HPDE6-E6E7 (cell line): ENCODE data around the gene SYNGR3.
"Not testable (repeated sequence)": the region's sequence is repeated elsewhere in the genome, so short reads cannot be mapped to it uniquely, and the experiment has no call there.

ENCODE experiments used
- DNase-seq: peaks from one replicate; pipeline ENCODE4 v3.0.0; 2011; ENCODE audit warnings: missing footprints; ENCODE audit errors: extremely low spot score

SYNGR3 gene

DNA sequence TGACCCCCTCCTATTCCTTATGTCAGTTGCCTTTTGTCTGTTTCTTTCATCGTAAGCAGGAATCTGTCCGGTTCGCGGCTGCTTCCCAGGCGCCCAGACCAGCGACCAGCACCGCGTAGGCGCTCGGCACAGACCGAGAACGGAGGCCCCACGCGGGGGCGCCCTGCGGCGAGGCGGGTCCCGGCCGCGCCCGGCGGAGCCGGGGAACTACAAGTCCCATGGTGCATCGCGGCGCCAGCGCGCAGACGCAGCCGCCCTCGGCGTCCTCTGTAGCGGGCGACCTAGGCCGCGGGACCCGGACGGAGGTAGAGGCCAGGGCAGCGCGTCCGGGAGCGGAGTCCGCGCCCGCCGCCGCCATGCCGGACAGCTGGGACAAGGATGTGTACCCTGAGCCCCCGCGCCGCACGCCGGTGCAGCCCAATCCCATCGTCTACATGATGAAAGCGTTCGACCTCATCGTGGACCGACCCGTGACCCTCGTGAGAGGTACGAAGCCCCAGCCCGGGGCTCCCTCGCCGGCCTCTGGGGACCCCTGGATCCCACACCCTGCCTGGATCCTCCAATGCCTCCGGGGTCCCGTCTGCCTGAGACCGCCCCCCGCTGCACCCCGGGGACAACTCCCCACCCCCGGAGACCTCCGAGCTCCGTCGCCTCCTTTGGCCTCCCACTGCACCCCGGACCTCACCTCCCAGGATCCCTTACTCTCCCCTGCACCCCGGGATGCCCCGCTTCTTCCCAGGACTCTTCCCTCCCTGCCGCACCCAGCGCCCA is 30.3 kb upstream of the SYNGR3 start, which contains the start of gene NDUFB10:
NDUFB10 (plus strand) TSS at position 270 of the 771 bp plus-strand sequence; CDS start at position 357, 87 bp downstream.
- DNase-seq, result peak; percentile 69

DNA sequence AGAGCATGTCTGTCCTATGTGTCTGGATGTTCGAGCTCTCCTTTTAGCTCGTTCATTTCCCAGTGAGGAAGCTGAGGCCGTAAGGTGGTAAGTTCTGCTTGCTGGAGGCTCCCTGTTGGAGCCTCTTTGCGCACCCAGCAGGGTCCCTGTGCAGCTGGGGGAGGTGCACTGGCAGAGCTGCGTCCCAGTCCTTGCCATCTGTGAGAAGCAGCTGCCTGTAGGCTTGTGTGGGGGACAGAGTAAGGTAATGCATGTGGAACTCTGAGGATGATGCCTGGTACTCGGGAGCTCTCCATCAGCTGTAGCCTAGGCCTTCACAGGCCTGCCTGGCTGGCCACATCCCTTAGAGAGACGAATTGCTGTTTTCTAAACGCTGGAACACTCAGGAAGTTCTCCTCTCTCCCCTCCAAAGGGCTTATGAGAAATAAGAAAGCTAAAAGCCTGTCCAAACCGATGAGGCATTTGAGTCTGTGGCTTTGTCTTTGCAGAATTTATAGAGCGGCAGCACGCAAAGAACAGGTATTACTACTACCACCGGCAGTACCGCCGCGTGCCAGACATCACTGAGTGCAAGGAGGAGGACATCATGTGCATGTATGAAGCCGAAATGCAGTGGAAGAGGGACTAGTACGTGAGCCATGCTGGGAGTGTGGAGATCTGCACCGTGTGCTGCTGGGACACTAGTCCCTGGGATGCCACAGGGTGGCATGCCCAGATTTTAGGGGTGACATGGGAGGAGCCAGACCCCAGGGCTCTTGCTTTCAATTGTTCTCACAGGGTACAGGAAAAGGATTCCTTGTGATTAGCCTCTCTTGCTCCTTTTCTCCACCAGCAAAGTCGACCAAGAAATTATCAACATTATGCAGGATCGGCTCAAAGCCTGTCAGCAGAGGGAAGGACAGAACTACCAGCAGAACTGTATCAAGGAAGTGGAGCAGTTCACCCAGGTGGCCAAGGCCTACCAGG is 28.8 kb upstream of the SYNGR3 start:
- DNase-seq, result no peak

DNA sequence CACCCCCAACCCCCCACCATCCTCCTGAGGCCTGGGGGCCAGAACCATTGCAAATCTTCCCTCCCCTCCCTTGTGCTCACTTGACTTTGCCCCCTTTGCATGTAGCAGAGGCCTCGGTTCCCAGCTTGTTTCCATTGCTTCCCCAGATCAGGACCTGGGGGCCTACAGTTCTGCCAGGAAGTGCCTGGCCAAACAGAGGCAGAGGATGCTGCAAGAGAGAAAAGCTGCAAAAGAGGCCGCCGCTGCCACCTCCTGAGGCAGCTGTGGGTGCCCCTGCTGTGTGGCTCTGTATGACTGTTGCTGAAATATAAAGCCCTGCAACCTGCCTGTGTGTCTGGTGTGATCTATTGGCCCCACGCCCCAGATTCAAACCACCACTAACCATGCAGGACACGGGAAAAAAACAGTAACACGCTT is 28.1 kb upstream of the SYNGR3 start:
- no peak for DNase-seq

DNA sequence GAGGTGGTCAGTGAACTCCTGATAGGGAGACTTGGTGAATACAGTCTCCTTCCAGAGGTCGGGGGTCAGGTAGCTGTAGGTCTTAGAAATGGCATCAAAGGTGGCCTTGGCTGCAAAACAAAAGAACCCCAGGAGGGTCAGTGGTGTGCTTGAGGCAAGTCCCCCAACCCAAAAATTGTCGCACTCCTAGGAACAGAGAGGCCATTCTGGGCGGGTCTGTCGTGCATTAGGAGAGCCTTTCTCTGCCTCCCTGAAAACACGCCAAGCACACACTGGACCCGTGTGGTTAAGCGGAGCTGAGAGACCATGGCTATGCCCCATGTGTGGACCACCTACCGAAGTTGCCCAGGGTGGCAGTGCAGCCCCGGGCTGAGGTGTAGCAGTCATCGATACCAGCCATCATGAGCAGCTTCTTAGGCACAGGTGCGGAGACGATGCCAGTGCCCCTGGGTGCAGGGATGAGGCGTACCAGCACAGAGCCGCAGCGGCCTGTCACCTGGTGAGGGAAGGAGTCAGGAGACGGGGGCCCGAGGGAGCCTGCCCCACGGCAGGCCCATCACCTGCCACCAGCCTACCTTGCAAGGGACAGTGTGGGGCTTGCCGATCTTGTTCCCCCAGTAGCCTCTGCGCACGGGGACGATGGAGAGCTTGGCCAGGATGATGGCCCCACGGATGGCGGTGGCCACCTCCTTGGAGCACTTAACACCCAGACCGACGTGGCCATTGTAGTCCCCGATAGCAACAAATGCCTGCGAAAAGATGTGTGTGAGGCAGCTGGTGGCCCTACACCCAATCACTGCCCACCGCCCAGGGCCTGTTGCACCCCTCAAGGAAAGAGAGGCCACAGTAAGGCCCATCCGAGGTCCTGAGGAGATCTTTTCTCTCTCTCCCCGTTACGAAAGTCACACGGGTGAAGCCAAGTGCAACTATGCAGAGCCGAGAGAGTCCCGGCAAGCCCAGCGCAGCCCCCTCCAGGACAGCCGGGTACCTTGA is 27.3 kb upstream of the SYNGR3 start:
- not testable (repeated sequence) for DNase-seq

DNA sequence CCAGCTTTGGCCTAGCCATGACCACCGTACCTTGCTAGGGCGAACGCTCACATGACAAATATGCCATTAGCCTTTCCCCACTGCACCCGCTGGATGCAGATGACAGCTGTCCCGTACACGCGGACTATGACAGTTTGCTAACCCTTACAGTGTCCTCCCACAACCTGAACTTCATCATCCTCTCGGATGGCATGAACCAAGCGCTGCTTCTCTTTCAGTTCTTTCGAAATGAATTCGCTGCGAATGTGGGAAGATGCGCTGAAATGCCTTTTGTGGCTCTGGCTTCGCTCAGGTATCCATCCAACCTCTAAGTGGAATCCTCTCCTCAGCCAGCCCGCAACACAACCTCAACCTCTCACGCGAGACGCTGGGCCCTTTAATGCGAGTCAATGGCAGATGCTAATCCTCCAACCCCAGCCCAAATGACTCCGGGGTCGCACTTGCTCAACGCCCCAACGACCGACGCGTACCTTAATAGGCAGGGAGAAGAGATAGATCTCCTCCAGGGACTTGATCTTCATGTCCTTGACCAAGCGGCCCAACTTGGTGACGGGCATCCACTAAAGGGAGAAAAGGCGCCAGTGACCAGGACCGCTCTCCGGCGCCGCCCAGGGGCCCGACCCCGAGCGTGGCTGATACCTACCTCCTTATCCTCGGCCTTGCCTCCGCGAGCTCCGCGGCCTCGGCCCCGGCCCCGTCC is 25.8 kb upstream of the SYNGR3 start:
- no peak for DNase-seq

DNA sequence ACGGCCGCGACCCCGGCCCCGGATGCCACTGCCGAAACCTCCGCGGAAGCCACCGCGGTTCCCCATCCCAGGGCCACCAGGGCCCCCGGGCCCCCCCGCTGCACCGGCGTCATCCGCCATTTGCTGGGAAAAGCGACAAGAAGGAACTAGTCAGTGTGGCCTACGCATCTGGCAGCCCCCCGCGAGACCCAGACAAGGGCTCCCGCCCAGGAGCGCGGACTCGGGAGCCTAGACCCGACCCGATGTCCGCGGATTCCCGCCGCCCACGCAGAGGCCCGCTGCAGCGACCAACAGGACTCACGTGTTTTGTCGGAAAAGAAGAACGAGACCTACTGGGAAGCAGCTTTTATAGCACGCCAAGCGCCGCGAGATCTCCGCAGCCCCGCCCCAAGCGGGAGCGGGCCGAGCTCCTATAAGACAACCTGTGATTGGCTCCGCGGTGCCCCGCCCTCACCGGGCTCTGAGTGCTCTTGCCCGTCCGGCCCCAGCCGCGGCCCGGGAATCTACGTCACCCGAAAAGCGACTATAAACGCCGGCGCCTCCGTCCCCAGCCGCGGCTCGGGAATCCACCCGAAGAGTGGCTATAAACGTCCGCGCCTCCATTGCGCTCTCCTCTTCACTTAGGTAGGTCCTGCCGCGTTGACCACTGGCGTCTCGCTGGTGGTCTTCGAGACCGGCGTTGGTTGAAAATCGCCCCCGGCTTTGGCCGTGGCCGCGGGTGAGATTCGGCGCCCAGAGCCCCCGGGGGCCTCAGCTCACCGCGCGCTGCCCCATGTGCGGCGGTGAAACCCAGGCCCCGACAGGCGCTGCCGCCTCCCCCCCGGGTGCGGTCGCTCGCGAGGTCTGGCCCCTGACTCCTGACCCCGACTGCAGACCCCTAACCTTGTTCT is 25.0 kb upstream of the SYNGR3 start, which contains the start of gene RPS2:
RPS2 (minus strand) TSS at position 321 of the 890 bp plus-strand sequence; CDS start at position 120, 201 bp downstream.
- DNase-seq, result peak; percentile 98

DNA sequence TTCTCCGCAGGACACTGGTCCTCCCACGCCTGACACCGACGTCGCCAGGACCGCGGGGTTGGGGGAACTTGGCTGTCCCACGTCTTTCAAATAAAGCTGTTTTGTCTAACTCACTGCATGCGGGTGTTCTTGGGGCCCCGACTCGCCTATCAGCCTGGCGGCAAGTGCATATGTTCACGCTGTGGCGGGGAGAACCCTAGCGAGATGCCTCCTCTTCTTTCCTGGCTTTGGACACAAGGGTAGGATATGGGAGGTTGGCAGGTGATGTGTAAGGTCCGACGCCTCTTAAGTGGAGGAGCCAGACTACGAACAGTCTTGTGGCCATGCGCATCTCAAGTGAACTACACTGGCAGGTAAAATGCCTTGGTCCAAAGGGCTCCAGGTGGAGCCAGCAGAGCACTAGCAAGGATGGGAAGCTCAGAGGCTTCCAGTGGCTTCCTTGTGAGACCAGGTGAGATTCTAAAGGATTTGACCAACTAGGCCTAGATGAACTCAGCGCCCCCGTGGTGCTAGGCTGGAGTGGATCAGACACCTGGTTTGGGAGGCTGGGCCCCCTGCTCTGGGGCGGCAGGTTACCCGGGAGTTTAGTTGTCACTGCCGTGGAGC is 24.3 kb upstream of the SYNGR3 start:
- no peak for DNase-seq

DNA sequence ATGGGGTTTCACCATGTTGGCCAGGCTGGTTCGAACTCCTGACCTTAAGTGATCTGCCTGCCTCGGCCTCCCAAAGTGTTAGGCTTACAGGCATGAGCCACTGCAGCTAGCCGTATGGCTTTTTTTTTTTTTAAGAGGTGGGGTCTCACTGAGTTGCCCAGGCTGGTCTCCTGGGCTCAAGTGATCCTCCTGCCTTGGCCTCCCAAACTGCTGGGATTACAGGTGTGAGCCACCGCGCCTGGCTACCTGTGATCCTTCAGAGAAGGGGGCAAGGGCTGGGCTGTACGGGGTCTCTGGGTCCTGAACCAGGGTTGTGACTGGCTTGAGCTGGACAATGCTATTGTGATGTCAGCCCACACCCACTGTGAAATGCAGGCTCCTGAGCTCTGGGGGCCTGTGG is 23.3 kb upstream of the SYNGR3 start, which contains the start of gene RNF151:
RNF151 (plus strand) TSS at position 397 of the 400 bp plus-strand sequence. CDS start 26 bp downstream, outside the sequence.
- no peak for DNase-seq

DNA sequence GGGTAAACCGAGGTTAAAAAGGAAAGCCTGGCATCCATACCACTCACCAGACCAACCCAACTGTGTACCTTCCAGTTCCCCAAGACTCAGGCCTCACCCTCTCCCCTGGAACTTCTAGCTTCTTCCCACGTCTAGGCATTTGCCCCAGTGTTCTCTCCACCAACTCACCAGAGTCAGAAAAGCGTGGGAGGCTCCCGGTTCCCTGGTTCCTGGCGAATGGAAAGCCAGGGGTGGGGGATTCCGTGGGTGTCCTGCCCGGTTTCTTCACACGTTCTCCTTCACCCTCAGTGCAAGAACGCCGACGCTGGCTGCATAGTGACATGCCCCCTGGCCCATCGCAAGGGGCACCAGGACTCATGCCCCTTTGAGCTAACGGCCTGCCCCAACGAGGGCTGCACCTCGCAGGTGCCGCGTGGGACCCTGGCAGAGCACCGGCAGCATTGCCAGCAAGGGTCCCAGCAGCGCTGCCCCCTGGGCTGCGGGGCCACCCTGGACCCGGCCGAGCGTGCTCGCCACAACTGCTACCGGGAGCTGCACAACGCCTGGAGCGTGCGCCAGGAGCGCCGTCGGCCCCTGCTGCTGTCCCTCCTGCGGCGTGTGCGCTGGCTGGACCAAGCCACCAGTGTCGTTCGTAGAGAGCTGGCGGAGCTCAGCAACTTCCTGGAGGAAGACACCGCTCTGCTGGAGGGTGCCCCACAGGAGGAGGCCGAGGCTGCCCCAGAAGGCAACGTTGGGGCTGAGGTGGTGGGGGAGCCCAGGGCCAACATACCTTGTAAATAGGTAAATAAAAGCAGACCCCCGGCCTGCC is 21.4 kb upstream of the SYNGR3 start:
- DNase-seq, result no peak

DNA sequence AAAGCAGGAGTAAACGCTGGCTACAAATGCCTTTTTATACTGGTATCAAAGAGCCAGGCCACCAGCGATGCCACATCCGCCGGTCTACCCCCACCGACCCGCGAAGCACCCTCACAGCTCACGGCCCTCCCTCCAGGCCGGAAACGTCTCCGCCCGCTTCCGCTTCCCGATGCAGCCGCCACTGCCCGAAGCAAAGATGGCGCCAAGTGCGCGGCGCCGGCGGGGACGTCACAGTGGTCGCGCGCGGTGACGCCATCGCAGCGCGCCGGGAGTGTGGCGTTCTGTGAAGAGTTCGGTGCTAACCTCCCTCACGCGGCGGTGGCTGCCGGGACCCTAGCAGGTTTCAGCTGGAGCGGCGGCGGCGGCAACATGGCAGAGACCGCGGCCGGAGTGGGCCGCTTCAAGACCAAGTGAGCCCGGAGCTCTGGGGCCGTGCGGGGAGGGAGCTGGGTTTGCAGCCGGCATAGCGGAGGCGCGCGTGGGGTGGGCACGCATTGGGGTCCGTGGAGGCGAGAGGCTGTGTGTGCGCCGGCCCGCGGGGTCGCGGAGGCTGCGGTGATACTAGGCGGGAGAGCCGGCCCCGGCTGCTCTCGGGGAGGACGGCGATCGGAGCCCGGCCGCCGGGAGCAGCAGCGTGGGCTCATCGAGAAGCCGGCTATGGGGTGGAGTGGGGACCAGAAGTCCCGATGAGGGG is 17.8 kb upstream of the SYNGR3 start, which contains the start of gene TBL3:
TBL3 (plus strand) TSS at position 258 of the 694 bp plus-strand sequence; CDS start at position 370, 112 bp downstream.
- peak; percentile 87 for DNase-seq

DNA sequence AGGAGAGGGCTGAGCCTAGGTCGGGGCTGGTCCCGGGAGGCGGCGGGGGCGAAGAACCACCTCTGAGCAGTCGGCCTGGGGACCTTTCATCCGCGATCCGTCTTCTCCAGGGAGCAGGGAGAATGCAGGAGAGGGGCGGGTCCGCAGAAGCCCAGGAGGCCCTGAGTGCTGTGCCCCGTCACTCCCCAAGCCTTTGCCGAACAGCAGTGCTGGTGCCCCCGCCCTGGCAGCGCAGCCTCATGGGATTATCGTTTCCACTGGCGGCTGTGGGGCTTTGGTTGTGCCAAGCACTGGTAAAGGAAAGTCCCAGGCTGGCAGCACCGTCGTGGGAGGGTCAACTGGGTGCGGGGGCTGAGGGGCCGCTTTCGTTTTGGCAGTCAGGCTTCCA is 17.3 kb upstream of the SYNGR3 start:
- DNase-seq, result no peak

DNA sequence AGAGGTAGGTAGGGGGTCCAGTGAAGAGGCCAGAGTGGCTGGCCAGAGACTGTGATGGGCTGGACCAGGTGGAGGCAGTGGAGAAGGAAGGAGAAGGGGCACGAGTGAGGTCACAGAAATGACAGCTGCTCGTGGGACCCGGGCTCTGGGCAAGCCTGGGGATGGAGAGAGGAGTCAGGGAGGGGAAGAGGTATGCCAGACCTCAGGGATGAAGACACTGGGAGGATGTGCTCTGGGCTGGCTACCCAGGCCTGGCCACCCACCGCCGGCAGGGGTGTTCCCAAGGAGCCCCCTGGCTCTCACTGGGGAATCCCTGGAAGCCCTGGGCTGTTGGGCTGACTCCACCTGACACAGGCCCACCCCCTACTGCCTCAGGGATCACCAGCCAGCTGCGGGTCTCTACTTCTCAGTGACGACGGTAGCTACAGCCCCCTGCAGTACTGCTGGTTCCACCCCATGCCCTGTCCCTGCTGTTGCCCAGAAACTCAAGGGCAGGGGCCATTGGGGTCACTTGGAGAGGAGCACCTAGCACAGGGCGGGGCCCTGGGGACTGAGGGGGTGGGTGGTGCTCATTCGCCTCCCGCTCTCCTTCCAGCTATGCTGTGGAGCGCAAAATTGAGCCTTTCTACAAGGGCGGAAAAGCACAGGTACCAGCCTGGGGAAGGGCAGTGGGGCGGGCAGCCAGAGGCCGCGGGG is 16.2 kb upstream of the SYNGR3 start:
- DNase-seq, result no peak

DNA sequence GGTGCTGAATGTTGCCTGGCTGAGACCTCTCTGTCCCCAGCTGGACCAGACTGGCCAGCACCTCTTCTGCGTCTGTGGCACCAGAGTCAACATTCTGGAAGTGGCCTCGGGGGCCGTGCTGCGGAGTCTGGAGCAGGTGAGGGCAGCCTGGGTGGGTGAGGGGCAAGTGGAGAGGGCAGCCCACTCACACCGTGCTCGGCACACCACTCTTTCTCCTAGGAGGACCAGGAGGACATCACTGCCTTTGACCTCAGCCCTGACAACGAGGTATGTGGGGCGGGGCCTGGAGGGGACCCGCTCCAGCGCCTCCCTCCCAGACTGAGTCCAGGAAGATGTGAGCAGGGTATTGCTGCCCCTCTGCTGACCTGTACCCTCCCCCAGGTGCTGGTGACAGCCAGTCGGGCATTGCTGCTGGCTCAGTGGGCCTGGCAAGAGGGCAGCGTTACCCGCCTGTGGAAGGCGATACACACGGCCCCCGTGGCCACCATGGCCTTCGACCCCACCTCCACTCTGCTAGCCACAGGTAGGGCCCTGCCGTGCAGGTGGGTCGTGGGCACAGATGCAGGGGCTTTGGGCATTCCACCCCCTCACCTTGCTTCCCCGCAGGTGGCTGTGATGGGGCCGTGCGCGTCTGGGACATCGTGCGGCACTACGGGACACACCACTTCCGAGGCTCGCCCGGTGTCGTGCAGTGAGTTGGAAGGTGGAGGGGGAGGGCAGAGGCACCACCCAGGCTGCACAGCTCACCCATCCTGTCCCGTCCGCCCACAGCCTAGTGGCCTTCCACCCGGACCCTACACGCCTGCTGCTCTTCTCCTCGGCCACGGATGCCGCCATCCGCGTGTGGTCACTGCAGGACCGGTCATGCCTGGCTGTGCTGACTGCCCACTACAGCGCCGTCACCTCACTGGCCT is 15.4 kb upstream of the SYNGR3 start:
- no peak for DNase-seq

DNA sequence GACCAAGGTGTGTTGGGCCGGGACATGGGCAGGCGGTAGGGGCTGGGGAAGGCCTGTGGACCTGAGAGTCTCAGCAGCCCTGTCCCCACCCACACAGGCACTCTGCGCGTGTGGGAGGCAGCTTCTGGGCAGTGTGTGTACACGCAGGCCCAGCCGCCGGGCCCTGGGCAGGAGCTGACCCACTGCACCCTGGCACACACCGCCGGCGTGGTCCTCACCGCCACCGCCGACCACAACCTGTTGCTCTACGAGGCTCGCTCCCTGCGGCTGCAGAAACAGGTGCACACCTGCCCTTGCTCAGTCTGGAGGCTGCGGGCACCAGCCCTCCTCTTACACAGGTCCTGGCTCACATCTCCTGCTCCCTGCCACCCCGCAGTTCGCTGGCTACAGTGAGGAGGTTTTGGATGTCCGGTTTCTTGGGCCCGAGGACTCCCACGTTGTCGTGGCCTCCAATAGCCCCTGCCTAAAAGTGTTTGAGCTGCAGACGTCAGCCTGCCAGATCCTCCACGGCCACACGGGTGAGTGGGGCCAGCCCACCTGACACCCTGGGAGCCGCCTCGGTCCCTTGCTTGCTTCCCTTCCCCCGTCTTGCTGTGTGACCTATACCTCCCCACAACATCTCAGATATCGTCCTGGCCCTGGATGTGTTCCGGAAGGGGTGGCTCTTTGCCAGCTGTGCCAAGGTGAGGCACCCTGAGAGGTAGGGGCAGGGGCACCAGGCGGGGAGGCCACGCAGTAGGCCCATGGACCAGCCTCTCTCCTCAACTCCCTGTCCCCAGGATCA is 14.1 kb upstream of the SYNGR3 start:
- DNase-seq, result no peak

DNA sequence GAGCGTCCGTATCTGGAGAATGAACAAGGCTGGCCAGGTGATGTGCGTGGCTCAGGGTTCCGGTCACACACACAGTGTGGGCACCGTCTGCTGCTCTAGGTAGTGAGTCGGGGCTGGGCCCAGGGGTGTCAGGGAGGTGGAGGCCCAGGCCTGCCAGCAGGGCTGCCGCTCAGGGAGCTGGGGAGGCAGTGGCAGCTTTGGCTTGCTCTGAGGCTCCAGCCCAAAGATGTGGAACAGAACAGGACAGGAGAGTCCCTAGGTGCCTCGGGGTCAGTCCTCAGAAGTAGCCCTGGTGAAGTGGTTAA is 13.6 kb upstream of the SYNGR3 start:
- DNase-seq, result no peak
